ENCODE data around the gene MTG2.

- TF ChIP-seq CTCF (conservative IDR thresholded peaks at IDR 0.05; ENCODE audit: low read depth, low read length): no peak
- no peak for TF ChIP-seq EZH2phosphoT487 (IDR thresholded peaks at IDR 0.05; ENCODE audit: borderline replicate concordance, low read length)
- TF ChIP-seq EZH2 (IDR thresholded peaks at IDR 0.05; ENCODE audit: low read length, unreplicated experiment): no peak
Observed at GRCh38 chr20:62197801-62198200, 15.0 kb downstream of the MTG2 start.

All from PC-3 (cell line).